HepG2 (cell line): ENCODE data around the gene CPNE5. TPM values are rescaled to one million over a fixed set of nuclear protein-coding genes. Genes with fewer than 3 reads are reported as not detected.

Experiments used
- CREM ChIP-seq, 2 experiments: sonication (generic) in 1 of 2; formaldehyde crosslinking in 1 of 2; IDR thresholded peaks; 2 replicates each; pipeline versions ENCODE4 v1.4.0 to v1.6.1; 2016 to 2020; ENCODE audit warnings: antibody characterized with exemption in 1 of 2, mild to moderate bottlenecking in 1 of 2, missing genetic modification reagents in 1 of 2
- MNT ChIP-seq: fragments of 450-650 bp; IDR thresholded peaks from 2 replicates; pipeline ENCODE4 v1.6.1; 2016
- PHF5A ChIP-seq: IDR thresholded peaks from one replicate; pipeline ENCODE4 v1.6.1; 2018; ENCODE audit warnings: low read depth, missing genetic modification reagents; ENCODE audit not compliant: unreplicated experiment
- PRDM15 ChIP-seq: sonication (generic); formaldehyde crosslinking; IDR thresholded peaks from 2 replicates; pipeline ENCODE4 v1.4.0; 2020; ENCODE audit warnings: missing genetic modification reagents
- PRPF4 ChIP-seq: fragments of 200-400 bp; formaldehyde crosslinking; IDR thresholded peaks from 2 replicates; pipeline ENCODE4 v1.6.1; 2016; ENCODE audit warnings: low read length, low read depth; ENCODE audit not compliant: poor library complexity, severe bottlenecking
- SIX4 ChIP-seq: sonication (generic); formaldehyde crosslinking; IDR thresholded peaks from 2 replicates; pipeline ENCODE4 v1.4.0; 2020; ENCODE audit warnings: missing genetic modification reagents
- TERF1 ChIP-seq: sonication (generic); formaldehyde crosslinking; IDR thresholded peaks from 2 replicates; pipeline ENCODE4 v1.8.0; 2022; ENCODE audit warnings: mild to moderate bottlenecking, missing genetic modification reagents, moderate library complexity
- ZNF407 ChIP-seq: sonication (generic); formaldehyde crosslinking; IDR thresholded peaks from one replicate; pipeline ENCODE4 v1.5.1; 2020; ENCODE audit warnings: mild to moderate bottlenecking, missing genetic modification reagents; ENCODE audit errors: not compliant biosample characterization
- ZNF761 ChIP-seq: sonication (generic); formaldehyde crosslinking; conservative IDR thresholded peaks from 2 replicates; pipeline ENCODE4 v1.4.0; 2020; ENCODE audit warnings: mild to moderate bottlenecking, missing genetic modification reagents
- ZNF776 ChIP-seq: sonication (generic); formaldehyde crosslinking; IDR thresholded peaks from 2 replicates; pipeline ENCODE4 v1.4.0; 2020; ENCODE audit warnings: mild to moderate bottlenecking, missing genetic modification reagents
- ZNF792 ChIP-seq: IDR thresholded peaks from 2 replicates; pipeline ENCODE4 v1.6.1; 2016
- polyA plus RNA-seq, 8 experiments: library from polyadenylated mRNA; depleted of rRNA in 3 of 8; stranded (reverse) in 7 of 8; unstranded in 1 of 8; fragments of >200 nt; fragmentation: Illumina TruSeq in 4 of 8; extraction: Trizol in 4 of 8; gene quantifications; 2 replicates each; pipeline versions ENCODE4 v1.2.1 to v1.2.3, GENCODE V29; 2011 to 2016; ENCODE audit warnings: low read depth in 4 of 8, missing spikeins in 1 of 8, mixed read lengths in 1 of 8; ENCODE audit not compliant: insufficient read depth in 1 of 8
- total RNA-seq, 5 experiments: library from RNA; depleted of rRNA; stranded (reverse); fragments of >200 nt; fragmentation: Illumina TruSeq; extraction: Trizol; gene quantifications; 2 replicates each; pipeline ENCODE4 v1.2.3, GENCODE V29; 2016; ENCODE audit warnings: low read depth in 1 of 5

CPNE5 gene
- total and polyA plus RNA-seq, 2 of the 13 experiments (the other 11 are each of a cell fraction or from before 2014, with no cell fraction given), result 0.16 TPM; not detected in 1

GRCh38 chr6:36885461-36886401 lies 46.5 kb upstream of the CPNE5 start, which contains the start of gene C6orf89 (continued):
- peak; percentile 69 for TF ChIP-seq MNT
- peak; percentile 92 for TF ChIP-seq ZNF792 (CRISPR knock-in tag)
- TF ChIP-seq PRDM15 (CRISPR knock-in tag), result no peak
- no peak; the same call in 1 of the 2 replicates for TF ChIP-seq SIX4
- no peak for TF ChIP-seq TERF1 (CRISPR knock-in tag)
- TF ChIP-seq CREM (IDR thresholded peaks at IDR 0.05), result peak; percentile 89
- TF ChIP-seq CREM (CRISPR knock-in tag; IDR thresholded peaks at IDR 0.05), result no peak
- TF ChIP-seq ZNF407, result peak; percentile 77
- TF ChIP-seq PHF5A (CRISPR knock-in tag), result peak; percentile 80
- no peak for TF ChIP-seq PRPF4
- TF ChIP-seq ZNF761 (CRISPR knock-in tag), result peak; percentile 88; the same call in 1 of the 2 replicates
- TF ChIP-seq ZNF776 (CRISPR knock-in tag), result peak; percentile 81; the same call in 1 of the 2 replicates
